Right kidney (tissue), 1 donor: ENCODE results near the gene COL20A1.

Experiments used
- DNase-seq: peaks from one replicate; pipeline ENCODE4 v3.0.0-alpha.2; 2016

COL20A1 gene

GRCh38 chr20:63320616-63321147, 27.7 kb downstream of the COL20A1 start:
- no peak for DNase-seq

GRCh38 chr20:63321148-63321831, 28.3 kb downstream of the COL20A1 start:
- DNase-seq: no peak

- DNase-seq: no peak
Measured at GRCh38 chr20:63322146-63322932, 29.4 kb downstream of the COL20A1 start.

GRCh38 chr20:63322933-63323273, 29.9 kb downstream of the COL20A1 start:
- peak; percentile 36 for DNase-seq

GRCh38 chr20:63323357-63323981, 30.5 kb downstream of the COL20A1 start:
- DNase-seq: no peak

- DNase-seq: no peak
Measured at GRCh38 chr20:63325021-63325471, 32.1 kb downstream of the COL20A1 start.

- no peak for DNase-seq
Measured at GRCh38 chr20:63325554-63326313, 32.7 kb downstream of the COL20A1 start.

GRCh38 chr20:63326314-63327230, 33.6 kb downstream of the COL20A1 start:
- DNase-seq: no peak

GRCh38 chr20:63327231-63327745, 34.3 kb downstream of the COL20A1 start:
- no peak for DNase-seq

GRCh38 chr20:63328026-63328700, 35.2 kb downstream of the COL20A1 start:
- DNase-seq: no peak

- no peak for DNase-seq
Measured at GRCh38 chr20:63328718-63329275, 35.8 kb downstream of the COL20A1 start.

GRCh38 chr20:63329331-63330083, 36.5 kb downstream of the COL20A1 start:
- no peak for DNase-seq

- peak; percentile 32 for DNase-seq
Measured at GRCh38 chr20:63330084-63330760, 37.2 kb downstream of the COL20A1 start.

- DNase-seq: peak; percentile 50
Measured at GRCh38 chr20:63330940-63331339, 38.0 kb downstream of the COL20A1 start.

- no peak for DNase-seq
Measured at GRCh38 chr20:63331741-63332400, 38.9 kb downstream of the COL20A1 start.

GRCh38 chr20:63332488-63333240, 39.7 kb downstream of the COL20A1 start:
- DNase-seq: no peak

- no peak for DNase-seq
Measured at GRCh38 chr20:63333241-63333836, 40.4 kb downstream of the COL20A1 start.
